Measurements from ENCODE around the gene NBEAL2. TPM values are rescaled to one million over a fixed set of nuclear protein-coding genes. Genes with fewer than 3 reads are reported as not detected.

The NBEAL2 gene
- 12.6 TPM for total RNA-seq
- long read RNA-seq, partial matches to known transcripts, result 14 of 17 reads
- long read RNA-seq, other reads (novel, unspliced or antisense), result 3 of 17 reads

- Histone ChIP-seq H3K4me1 (peaks cover 74% of the 10 kb centered on the region), H3K4me3 (peak within 1 kb of the TSS; percentile 83), H3K27me3 (ENCODE audit: low read depth) (no peaks in the 10 kb centered on the region), H3K36me3 (peaks cover 5% of the 10 kb centered on the region), H3K27ac (replicated peaks) (peak within 1 kb of the TSS; percentile 94), H3K9me3 (replicated peaks) (no peaks in the 10 kb centered on the region)
- DNase-seq, result peak; percentile 98
- intact Hi-C loops (cut with micrococcal nuclease), result no loop called here
- TF ChIP-seq, protein P1, sequence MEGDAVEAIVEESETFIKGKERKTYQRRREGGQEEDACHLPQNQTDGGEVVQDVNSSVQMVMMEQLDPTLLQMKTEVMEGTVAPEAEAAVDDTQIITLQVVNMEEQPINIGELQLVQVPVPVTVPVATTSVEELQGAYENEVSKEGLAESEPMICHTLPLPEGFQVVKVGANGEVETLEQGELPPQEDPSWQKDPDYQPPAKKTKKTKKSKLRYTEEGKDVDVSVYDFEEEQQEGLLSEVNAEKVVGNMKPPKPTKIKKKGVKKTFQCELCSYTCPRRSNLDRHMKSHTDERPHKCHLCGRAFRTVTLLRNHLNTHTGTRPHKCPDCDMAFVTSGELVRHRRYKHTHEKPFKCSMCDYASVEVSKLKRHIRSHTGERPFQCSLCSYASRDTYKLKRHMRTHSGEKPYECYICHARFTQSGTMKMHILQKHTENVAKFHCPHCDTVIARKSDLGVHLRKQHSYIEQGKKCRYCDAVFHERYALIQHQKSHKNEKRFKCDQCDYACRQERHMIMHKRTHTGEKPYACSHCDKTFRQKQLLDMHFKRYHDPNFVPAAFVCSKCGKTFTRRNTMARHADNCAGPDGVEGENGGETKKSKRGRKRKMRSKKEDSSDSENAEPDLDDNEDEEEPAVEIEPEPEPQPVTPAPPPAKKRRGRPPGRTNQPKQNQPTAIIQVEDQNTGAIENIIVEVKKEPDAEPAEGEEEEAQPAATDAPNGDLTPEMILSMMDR (IDR thresholded peaks at IDR 0.05; ENCODE audit: borderline replicate concordance), result peak; percentile 29
These were observed at the start of gene NBEAL2 for GRCh38 chr3:46978985-46979944. NBEAL2 (plus strand) TSS chr3:46979666; CDS start chr3:46979862, 196 bp downstream.

- Histone ChIP-seq H3K4me1 (peaks cover 100% of the 10 kb centered on the region), H3K4me3 (no peak overlapping the region), H3K36me3 (peaks cover 2% of the 10 kb centered on the region), H3K9me3 (replicated peaks) (no peaks in the 10 kb centered on the region), H3K27ac (replicated peaks) (peak overlapping the region; percentile 90), H3K27me3 (ENCODE audit: low read depth) (no peaks in the 10 kb centered on the region)
- TF ChIP-seq, protein P1 (IDR thresholded peaks at IDR 0.05; ENCODE audit: borderline replicate concordance), result no peak
- no peak for DNase-seq
- intact Hi-C loops (cut with micrococcal nuclease), result no loop called here
These were observed 49.1 kb upstream of the NBEAL2 start for GRCh38 chr3:46930166-46930944.

- H3K27ac ChIP-seq (replicated peaks), result peak overlapping the region; percentile 90
- H3K27me3 ChIP-seq (ENCODE audit: low read depth), result no peaks in the 10 kb centered on the region
- peaks cover 100% of the 10 kb centered on the region for H3K4me1 ChIP-seq
- H3K36me3 ChIP-seq, result no peaks in the 10 kb centered on the region
- no peaks in the 10 kb centered on the region for H3K9me3 ChIP-seq (replicated peaks)
- H3K4me3 ChIP-seq, result no peak overlapping the region
- TF ChIP-seq, protein P1 (IDR thresholded peaks at IDR 0.05; ENCODE audit: borderline replicate concordance), result no peak
- intact Hi-C loops (cut with micrococcal nuclease), result no loop called here
- DNase-seq, result no peak
These were observed 48.5 kb upstream of the NBEAL2 start for GRCh38 chr3:46930945-46931403.

DNA sequence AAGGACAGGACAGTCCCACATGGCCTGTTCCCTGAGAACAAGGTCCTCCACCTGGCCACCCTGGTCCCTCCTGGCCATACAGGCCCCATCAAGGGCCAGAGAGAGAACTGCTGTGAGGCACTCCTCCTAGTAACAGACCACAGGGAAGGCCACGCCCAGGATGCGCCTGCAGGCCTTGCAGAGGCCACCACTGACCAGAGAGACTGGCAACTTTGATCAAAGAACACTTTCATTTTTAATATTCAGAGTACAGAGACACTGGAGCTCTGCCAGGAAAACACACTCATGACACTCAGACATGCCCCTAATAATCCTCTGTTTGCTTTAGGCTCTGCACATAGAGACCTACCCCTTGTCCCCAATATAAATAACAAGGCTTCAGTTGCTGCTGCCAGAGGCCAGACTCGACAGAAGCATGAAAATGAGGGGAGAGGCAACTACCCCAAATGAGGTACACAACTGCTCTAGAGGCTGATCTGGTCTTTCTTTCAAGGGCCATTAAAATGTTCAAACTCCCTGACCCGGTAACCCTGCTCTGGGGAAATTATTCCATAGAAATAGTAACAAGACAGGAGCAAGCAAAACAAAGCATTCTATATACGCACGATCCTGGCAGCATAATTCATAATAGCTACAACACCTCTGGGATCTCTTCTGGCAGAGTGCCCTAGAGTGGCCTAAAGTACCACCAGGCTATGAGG is 47.7 kb upstream of the NBEAL2 start:
- TF ChIP-seq, protein P1 (IDR thresholded peaks at IDR 0.05; ENCODE audit: borderline replicate concordance), result no peak
- peak overlapping the region; percentile 23 for H3K4me3 ChIP-seq

More for the DNA sequence above, 47.7 kb upstream of the NBEAL2 start:
- DNase-seq, result peak; percentile 71
- H3K27ac ChIP-seq (replicated peaks), result peak overlapping the region; percentile 90
- intact Hi-C loops (cut with micrococcal nuclease), result no loop called here
- no peaks in the 10 kb centered on the region for H3K27me3 ChIP-seq (ENCODE audit: low read depth)
- H3K9me3 ChIP-seq (replicated peaks), result no peaks in the 10 kb centered on the region
- no peaks in the 10 kb centered on the region for H3K36me3 ChIP-seq
- H3K4me1 ChIP-seq, result peaks cover 100% of the 10 kb centered on the region
